Colonic mucosa (tissue), 4 donors: ENCODE measurements around the gene DESI1. TPM values are rescaled to one million over a fixed set of nuclear protein-coding genes. Genes with fewer than 3 reads are reported as not detected.
A peak's percentile ranks its signal among the peaks of the same experiment; 100 is the strongest.
"Not testable (repeated sequence)": the region's sequence is repeated elsewhere in the genome, so short reads cannot be mapped to it uniquely, and the experiment has no call there.

Experiments
- DNase-seq: peaks from one replicate; pipeline ENCODE4 v3.0.0-alpha.2; 2020
- H3K27ac ChIP-seq: fragments of 200-600 bp; one replicate; pipeline ENCODE4 v1.8.0; 2021
- H3K27me3 ChIP-seq: fragments of 200-600 bp; one replicate; pipeline ENCODE4 v1.8.0; 2021
- H3K36me3 ChIP-seq: fragments of 200-600 bp; one replicate; pipeline ENCODE4 v1.8.0; 2021
- H3K4me1 ChIP-seq: fragments of 200-600 bp; one replicate; pipeline ENCODE4 v1.8.0; 2021; ENCODE audit warnings: mild to moderate bottlenecking
- H3K4me3 ChIP-seq: fragments of 200-600 bp; one replicate; pipeline ENCODE4 v1.8.0; 2021
- H3K9ac ChIP-seq, 2 donors: one replicate each; pipeline ENCODE4 v1.7.0; 2013; ENCODE audit warnings: control low read depth in 2 of 2, low read depth in 2 of 2, low read length in 2 of 2
- H3K9me3 ChIP-seq: fragments of 200-600 bp; one replicate; pipeline ENCODE4 v1.8.0; 2021
- CTCF ChIP-seq: fragments of 200-600 bp; IDR thresholded peaks from one replicate; pipeline ENCODE4 v1.8.0; 2022; ENCODE audit warnings: antibody characterized with exemption, mild to moderate bottlenecking
- intact Hi-C: fragments of 100-400 bp; cut with DNase I; formaldehyde crosslinking; loops from one replicate; pipeline ENCODE4 v1.14.1; 2022
- total RNA-seq, 2 donors: library from RNA; stranded (reverse); fragmentation: NEBNext Ultra II Directional in 1 of 2; extraction: Animal tissue kit (Norgen Biotek cat#: 25700) in 1 of 2; gene quantifications; one replicate each; pipeline ENCODE4 v1.2.1, GENCODE V29; 2021
- donor health status: healthy.
- donor health status: DM: no; HTN: no; CAD: no.
- donor health status: DM: no; HTN: no; CAD: no.

Gene DESI1
- total RNA-seq, 2 donors from 2014 or later = 19.2 to 32.1 TPM

- Histone ChIP-seq H3K9ac (no peak overlapping the region), H3K27me3 (no peaks in the 10 kb centered on the region), H3K27ac (no peak overlapping the region), H3K36me3 (no peaks in the 10 kb centered on the region), H3K4me1 (no peaks in the 10 kb centered on the region), H3K9me3 (no peaks in the 10 kb centered on the region), H3K4me3 (no peak overlapping the region)
- no peak for DNase-seq
- TF ChIP-seq CTCF = no peak
- intact Hi-C loops = no loop called here
Observed at GRCh38 chr22:41562461-41562860, 58.4 kb downstream of the DESI1 start.

GRCh38 chr22:41561788-41562187, 59.1 kb downstream of the DESI1 start:
- no peak for TF ChIP-seq CTCF
- intact Hi-C loops = no loop called here
- no peak overlapping the region for H3K9ac ChIP-seq
- no peaks in the 10 kb centered on the region for H3K4me1 ChIP-seq
- no peak overlapping the region for H3K27ac ChIP-seq
- no peak overlapping the region for H3K4me3 ChIP-seq
- no peak for DNase-seq
- no peaks in the 10 kb centered on the region for H3K36me3 ChIP-seq
- no peaks in the 10 kb centered on the region for H3K27me3 ChIP-seq
- H3K9me3 ChIP-seq = no peaks in the 10 kb centered on the region

GRCh38 chr22:41561335-41561734, 59.5 kb downstream of the DESI1 start:
- no peak overlapping the region for H3K27ac ChIP-seq
- no peak for TF ChIP-seq CTCF
- intact Hi-C loops = no loop called here
- H3K9me3 ChIP-seq = no peaks in the 10 kb centered on the region
- no peaks in the 10 kb centered on the region for H3K36me3 ChIP-seq
- no peaks in the 10 kb centered on the region for H3K27me3 ChIP-seq
- no peak for DNase-seq
- H3K4me1 ChIP-seq = no peaks in the 10 kb centered on the region
- H3K9ac ChIP-seq = no peak overlapping the region
- H3K4me3 ChIP-seq = no peak overlapping the region

- no peaks in the 10 kb centered on the region for H3K9me3 ChIP-seq
- DNase-seq = no peak
- H3K4me3 ChIP-seq = no peak overlapping the region
- TF ChIP-seq CTCF = no peak
- no peak overlapping the region for H3K27ac ChIP-seq
- H3K27me3 ChIP-seq = no peaks in the 10 kb centered on the region
- intact Hi-C loops = no loop called here
- no peaks in the 10 kb centered on the region for H3K4me1 ChIP-seq
- H3K9ac ChIP-seq = no peak overlapping the region
- no peaks in the 10 kb centered on the region for H3K36me3 ChIP-seq
Observed at GRCh38 chr22:41560095-41560471, 60.8 kb downstream of the DESI1 start.

- H3K36me3 ChIP-seq, H3K9me3 ChIP-seq, H3K4me3 ChIP-seq, H3K27ac ChIP-seq, intact Hi-C loops, DNase-seq, H3K4me1 ChIP-seq, H3K9ac ChIP-seq, H3K27me3 ChIP-seq: not testable (repeated sequence)
Observed at GRCh38 chr22:41558241-41558630, 62.6 kb downstream of the DESI1 start.

- DNase-seq = peak; percentile 64
- intact Hi-C loops = no loop called here
- H3K9ac ChIP-seq = no peak overlapping the region
Observed at GRCh38 chr22:41557401-41558240, 63.2 kb downstream of the DESI1 start.

More at GRCh38 chr22:41557401-41558240, 63.2 kb downstream of the DESI1 start:
- no peak for TF ChIP-seq CTCF
- Histone ChIP-seq H3K4me3 (no peak overlapping the region), H3K27ac (peak overlapping the region; percentile 40), H3K4me1 (no peaks in the 10 kb centered on the region), H3K27me3 (no peaks in the 10 kb centered on the region), H3K9me3 (no peaks in the 10 kb centered on the region), H3K36me3 (no peaks in the 10 kb centered on the region)
